Measurements from ENCODE around the gene CDH19. TPM values are rescaled to one million over a fixed set of nuclear protein-coding genes. Genes with fewer than 3 reads are reported as not detected.

Gene CDH19
- total RNA-seq: not detected

DNA sequence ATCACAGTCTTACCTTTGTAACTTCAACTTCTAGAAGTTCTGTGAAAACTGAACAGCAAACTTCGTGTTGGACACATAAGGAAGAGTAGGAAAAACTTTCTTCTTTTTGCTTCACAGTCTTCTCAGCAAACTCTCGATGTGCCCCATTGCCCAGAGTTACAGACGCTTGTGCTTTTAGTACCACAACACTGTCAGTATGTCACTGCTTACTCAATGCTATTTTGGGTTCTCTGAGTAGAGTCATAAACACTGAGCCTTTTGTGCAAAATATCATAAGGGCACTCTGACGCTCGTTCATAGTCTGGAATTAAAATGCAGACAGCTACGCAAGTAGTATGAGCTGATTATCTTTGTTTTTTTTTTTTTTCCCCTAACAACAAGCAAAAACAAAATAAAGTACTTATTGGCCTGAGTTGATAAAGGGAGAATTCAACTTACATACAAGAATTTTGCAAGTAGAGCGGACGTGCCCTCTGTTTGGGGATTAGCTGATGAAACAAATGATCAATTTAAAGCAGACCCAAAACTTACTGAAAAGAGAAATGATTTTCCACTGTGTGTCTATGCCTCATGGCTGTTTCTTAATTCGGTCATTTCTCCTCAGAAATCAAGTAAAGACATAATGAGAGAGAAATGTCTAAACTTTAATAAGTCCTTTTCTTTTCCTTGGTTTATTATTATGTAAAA, at the start of gene CDH19:
Gene CDH19 (minus strand): TSS at position 150 of the 687 bp plus-strand sequence. CDS start 31,886 bp downstream, outside the sequence.
- Mint-ChIP-seq H3K27ac (no peak within 1 kb of the TSS), H3K36me3 (ENCODE audit: low read depth) (no peaks in the 10 kb centered on the region), H3K9me3 (peaks cover 2% of the 10 kb centered on the region), H3K4me1 (ENCODE audit: low read depth) (no peaks in the 10 kb centered on the region), H3K4me3 (no peak within 1 kb of the TSS), H3K27me3 (ENCODE audit: low read depth) (no peaks in the 10 kb centered on the region)
- CTCF ChIA-PET: no interaction called here
- no peak for DNase-seq
- intact Hi-C loops (cut with micrococcal nuclease): no loop called here

DNA sequence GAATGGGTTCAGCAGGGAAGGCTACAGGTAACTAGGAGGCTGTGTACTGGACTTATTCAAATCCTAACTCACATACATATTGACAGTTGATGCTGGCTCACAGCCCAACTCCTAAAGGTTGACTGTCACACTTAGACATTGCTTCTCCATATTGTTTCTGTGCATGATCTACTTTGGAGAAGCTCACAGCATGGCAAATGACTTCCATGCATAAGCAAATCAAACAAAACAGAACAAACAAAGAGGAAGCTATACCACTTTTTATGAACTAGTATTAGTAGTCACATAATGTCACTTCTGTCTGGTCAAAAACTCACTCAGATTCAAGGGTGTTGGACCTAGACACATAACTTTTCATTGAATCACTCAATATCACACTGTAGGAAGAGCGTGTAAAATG, 43.8 kb upstream of the CDH19 start:
- CTCF ChIA-PET: no interaction called here
- no peaks in the 10 kb centered on the region for H3K4me1 Mint-ChIP-seq (ENCODE audit: low read depth)
- intact Hi-C loops (cut with micrococcal nuclease): no loop called here
- no peaks in the 10 kb centered on the region for H3K9me3 Mint-ChIP-seq
- no peaks in the 10 kb centered on the region for H3K36me3 Mint-ChIP-seq (ENCODE audit: low read depth)
- no peaks in the 10 kb centered on the region for H3K27me3 Mint-ChIP-seq (ENCODE audit: low read depth)
- H3K4me3 Mint-ChIP-seq: no peak overlapping the region
- no peak overlapping the region for H3K27ac Mint-ChIP-seq
- DNase-seq: no peak

GRCh38 chr18:66646609-66647008, 42.7 kb upstream of the CDH19 start:
- Mint-ChIP-seq H3K4me1 (ENCODE audit: low read depth) (no peaks in the 10 kb centered on the region), H3K4me3 (no peak overlapping the region), H3K9me3 (no peaks in the 10 kb centered on the region), H3K27ac (no peak overlapping the region), H3K36me3 (ENCODE audit: low read depth) (no peaks in the 10 kb centered on the region), H3K27me3 (ENCODE audit: low read depth) (no peaks in the 10 kb centered on the region)
- intact Hi-C loops (cut with micrococcal nuclease): no loop called here
- DNase-seq: no peak
- CTCF ChIA-PET: no interaction called here

DNA sequence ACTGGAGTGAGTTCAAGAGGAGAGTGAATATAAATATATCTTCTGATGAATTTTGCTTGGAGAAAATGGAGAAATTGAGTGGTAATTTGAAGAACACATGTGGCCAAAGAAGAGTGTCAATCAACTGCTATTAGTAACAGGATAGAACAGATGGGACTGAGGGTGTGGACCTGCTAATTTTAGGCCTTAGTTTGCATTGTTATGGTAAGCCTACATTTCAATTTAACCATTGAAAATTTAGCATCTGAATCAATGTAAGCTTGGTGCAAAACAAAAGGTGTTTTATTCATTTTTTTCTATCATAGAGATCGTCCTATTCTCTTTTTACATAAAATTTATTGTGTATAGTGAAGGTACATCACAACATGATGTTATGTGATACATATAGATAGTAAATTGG, 42.1 kb upstream of the CDH19 start:
- CTCF ChIA-PET: no interaction called here
- H3K27ac Mint-ChIP-seq: no peak overlapping the region
- intact Hi-C loops (cut with micrococcal nuclease): no loop called here
- no peaks in the 10 kb centered on the region for H3K4me1 Mint-ChIP-seq (ENCODE audit: low read depth)
- no peaks in the 10 kb centered on the region for H3K27me3 Mint-ChIP-seq (ENCODE audit: low read depth)
- H3K9me3 Mint-ChIP-seq: peaks cover 1% of the 10 kb centered on the region
- no peak overlapping the region for H3K4me3 Mint-ChIP-seq
- no peak for DNase-seq
- no peaks in the 10 kb centered on the region for H3K36me3 Mint-ChIP-seq (ENCODE audit: low read depth)

- no peak for DNase-seq
- H3K4me1 Mint-ChIP-seq (ENCODE audit: low read depth): no peaks in the 10 kb centered on the region
- no peaks in the 10 kb centered on the region for H3K27me3 Mint-ChIP-seq (ENCODE audit: low read depth)
- intact Hi-C loops (cut with micrococcal nuclease): no loop called here
- H3K4me3 Mint-ChIP-seq: no peak overlapping the region
- CTCF ChIA-PET: no interaction called here
- H3K27ac Mint-ChIP-seq: no peak overlapping the region
- H3K9me3 Mint-ChIP-seq: peaks cover 6% of the 10 kb centered on the region
- H3K36me3 Mint-ChIP-seq (ENCODE audit: low read depth): no peaks in the 10 kb centered on the region
These were observed 37.2 kb upstream of the CDH19 start for GRCh38 chr18:66641056-66641455.

DNA sequence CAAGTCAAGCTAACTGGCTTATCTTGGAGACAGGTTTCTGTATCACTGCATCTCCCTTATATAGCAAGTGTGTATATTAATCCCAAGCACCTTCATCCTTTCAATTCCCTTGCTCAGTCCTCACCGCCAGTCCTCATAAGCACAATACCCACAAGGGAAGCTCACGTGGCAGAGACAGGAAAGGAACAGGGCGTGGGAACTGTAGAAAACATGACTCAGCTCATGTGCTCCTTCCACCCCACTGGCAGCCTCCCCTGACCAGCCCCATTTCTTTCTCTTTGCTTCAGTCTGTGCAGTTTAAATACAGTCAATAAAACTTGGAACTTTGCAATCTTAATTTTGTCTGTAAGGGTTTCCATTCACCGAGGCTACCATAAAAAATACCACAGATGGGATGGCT, 36.5 kb upstream of the CDH19 start:
- no peak overlapping the region for H3K4me3 Mint-ChIP-seq
- intact Hi-C loops (cut with micrococcal nuclease): no loop called here
- DNase-seq: no peak
- CTCF ChIA-PET: no interaction called here
- no peak overlapping the region for H3K27ac Mint-ChIP-seq
- H3K9me3 Mint-ChIP-seq: peaks cover 6% of the 10 kb centered on the region
- no peaks in the 10 kb centered on the region for H3K4me1 Mint-ChIP-seq (ENCODE audit: low read depth)
- no peaks in the 10 kb centered on the region for H3K27me3 Mint-ChIP-seq (ENCODE audit: low read depth)
- no peaks in the 10 kb centered on the region for H3K36me3 Mint-ChIP-seq (ENCODE audit: low read depth)

DNA sequence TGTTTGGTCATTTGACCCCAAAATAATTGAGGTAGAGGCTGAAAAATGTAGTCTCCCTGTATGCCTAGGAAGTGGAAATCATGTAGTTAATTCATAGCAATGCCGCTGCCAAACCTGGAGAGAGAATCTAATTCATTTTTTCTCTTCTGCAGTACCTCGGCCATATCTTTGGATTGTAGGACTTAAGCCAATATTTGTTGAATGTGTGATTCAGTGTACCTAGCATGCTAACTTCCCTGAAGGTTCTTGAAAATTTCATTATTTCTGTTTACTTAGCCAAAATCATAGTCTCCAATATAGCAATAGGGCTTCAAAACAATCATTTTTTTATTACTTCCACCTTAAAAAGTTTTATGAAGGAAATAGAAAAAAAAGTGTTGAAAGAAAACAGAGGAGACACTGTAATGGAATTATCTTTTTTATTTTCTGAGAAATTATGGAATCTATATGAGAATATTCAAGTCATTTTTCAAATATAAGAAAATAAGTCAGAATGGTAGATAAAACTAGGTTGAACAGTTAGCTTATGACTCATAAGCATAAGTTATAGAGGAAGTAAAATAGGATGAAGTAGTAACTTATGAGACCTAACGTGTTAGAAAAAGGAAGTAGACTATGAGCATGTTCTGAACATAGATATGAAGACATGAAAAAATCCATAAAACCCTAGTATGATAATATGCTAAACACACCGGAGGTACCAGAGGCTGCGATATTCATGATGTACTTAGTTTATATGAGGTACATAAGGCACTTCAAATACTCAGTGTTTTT, 35.2 kb upstream of the CDH19 start:
- Mint-ChIP-seq H3K4me1 (ENCODE audit: low read depth) (no peaks in the 10 kb centered on the region), H3K27me3 (ENCODE audit: low read depth) (no peaks in the 10 kb centered on the region), H3K4me3 (no peak overlapping the region), H3K9me3 (peaks cover 6% of the 10 kb centered on the region), H3K36me3 (ENCODE audit: low read depth) (no peaks in the 10 kb centered on the region), H3K27ac (no peak overlapping the region)
- intact Hi-C loops (cut with micrococcal nuclease): no loop called here
- CTCF ChIA-PET: no interaction called here
- DNase-seq: no peak

DNA sequence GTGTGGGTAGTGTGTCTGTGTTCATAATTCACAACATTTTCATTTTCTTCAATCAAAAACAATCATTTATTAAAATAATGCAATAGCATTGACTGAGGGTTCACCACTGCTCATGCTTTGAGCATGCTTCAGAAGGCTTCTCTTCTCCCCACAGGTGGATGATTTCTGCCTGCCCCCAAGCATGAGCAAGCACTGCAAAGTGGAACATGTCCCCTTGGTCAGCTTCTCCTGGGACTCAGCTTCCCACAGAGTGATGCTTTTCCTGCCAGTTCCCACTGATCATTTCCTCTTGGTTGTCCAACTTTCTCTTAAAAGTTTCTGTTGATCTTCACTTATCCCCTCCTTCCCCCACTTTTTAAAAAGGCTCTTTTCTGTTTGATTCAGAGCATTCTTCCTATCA, 31.5 kb upstream of the CDH19 start:
- DNase-seq: no peak
- Mint-ChIP-seq H3K27ac (no peak overlapping the region), H3K4me3 (no peak overlapping the region), H3K4me1 (ENCODE audit: low read depth) (no peaks in the 10 kb centered on the region), H3K27me3 (ENCODE audit: low read depth) (no peaks in the 10 kb centered on the region), H3K36me3 (ENCODE audit: low read depth) (no peaks in the 10 kb centered on the region), H3K9me3 (no peaks in the 10 kb centered on the region)
- CTCF ChIA-PET: no interaction called here
- intact Hi-C loops (cut with micrococcal nuclease): no loop called here

DNA sequence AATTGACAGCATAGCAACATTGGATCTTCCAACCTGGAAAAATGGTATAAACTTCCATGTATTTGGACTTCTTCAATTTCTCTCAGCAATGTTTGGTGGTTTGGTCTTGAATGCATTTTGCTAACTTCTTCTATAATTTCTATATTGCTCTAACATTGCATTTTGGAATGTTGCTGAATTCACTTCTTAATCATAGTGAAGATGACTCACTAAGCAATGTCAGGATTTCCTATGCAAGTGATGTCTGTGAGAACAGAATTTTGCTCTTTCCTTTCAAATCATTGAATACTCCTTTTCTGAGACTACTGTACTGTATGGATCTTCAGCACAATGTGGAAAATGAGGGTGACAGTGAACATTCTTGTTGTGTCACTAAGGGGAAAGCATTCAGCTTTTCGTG, 28.9 kb upstream of the CDH19 start:
- no peak for DNase-seq
- H3K4me1 Mint-ChIP-seq (ENCODE audit: low read depth): no peaks in the 10 kb centered on the region
- H3K27me3 Mint-ChIP-seq (ENCODE audit: low read depth): no peaks in the 10 kb centered on the region
- intact Hi-C loops (cut with micrococcal nuclease): no loop called here
- no peak overlapping the region for H3K27ac Mint-ChIP-seq
- H3K4me3 Mint-ChIP-seq: no peak overlapping the region
- peaks cover 6% of the 10 kb centered on the region for H3K9me3 Mint-ChIP-seq
- H3K36me3 Mint-ChIP-seq (ENCODE audit: low read depth): no peaks in the 10 kb centered on the region
- CTCF ChIA-PET: no interaction called here

DNA sequence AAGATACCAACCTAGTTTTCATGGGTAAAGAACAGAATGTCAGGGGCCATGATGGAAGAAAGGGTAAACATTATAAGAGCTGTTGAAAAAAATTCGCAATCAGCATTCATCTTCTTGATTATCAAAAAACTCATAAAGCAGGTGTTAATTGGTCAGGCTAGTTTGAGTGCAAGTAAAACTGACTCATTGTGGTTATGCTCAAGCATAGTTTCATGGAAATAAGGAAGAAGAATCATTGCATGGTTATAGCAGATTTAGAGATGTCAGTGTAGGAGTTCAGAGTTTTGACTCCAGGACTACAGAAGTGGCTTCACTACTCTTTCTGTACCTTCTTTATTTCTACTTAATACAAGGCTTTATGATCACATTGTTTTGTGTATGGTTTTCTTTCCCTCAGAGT, 26.9 kb upstream of the CDH19 start:
- no peak overlapping the region for H3K4me3 Mint-ChIP-seq
- H3K9me3 Mint-ChIP-seq: peaks cover 8% of the 10 kb centered on the region
- no peaks in the 10 kb centered on the region for H3K27me3 Mint-ChIP-seq (ENCODE audit: low read depth)
- no peaks in the 10 kb centered on the region for H3K36me3 Mint-ChIP-seq (ENCODE audit: low read depth)
- DNase-seq: no peak
- intact Hi-C loops (cut with micrococcal nuclease): no loop called here
- CTCF ChIA-PET: no interaction called here
- no peak overlapping the region for H3K27ac Mint-ChIP-seq
- no peaks in the 10 kb centered on the region for H3K4me1 Mint-ChIP-seq (ENCODE audit: low read depth)

- H3K27me3 Mint-ChIP-seq (ENCODE audit: low read depth): no peaks in the 10 kb centered on the region
- H3K27ac Mint-ChIP-seq: no peak overlapping the region
- DNase-seq: no peak
- H3K4me3 Mint-ChIP-seq: no peak overlapping the region
- peaks cover 7% of the 10 kb centered on the region for H3K9me3 Mint-ChIP-seq
- no peaks in the 10 kb centered on the region for H3K4me1 Mint-ChIP-seq (ENCODE audit: low read depth)
- H3K36me3 Mint-ChIP-seq (ENCODE audit: low read depth): no peaks in the 10 kb centered on the region
- intact Hi-C loops (cut with micrococcal nuclease): no loop called here
- CTCF ChIA-PET: no interaction called here
These were observed 19.9 kb upstream of the CDH19 start for GRCh38 chr18:66623821-66624220.

DNA sequence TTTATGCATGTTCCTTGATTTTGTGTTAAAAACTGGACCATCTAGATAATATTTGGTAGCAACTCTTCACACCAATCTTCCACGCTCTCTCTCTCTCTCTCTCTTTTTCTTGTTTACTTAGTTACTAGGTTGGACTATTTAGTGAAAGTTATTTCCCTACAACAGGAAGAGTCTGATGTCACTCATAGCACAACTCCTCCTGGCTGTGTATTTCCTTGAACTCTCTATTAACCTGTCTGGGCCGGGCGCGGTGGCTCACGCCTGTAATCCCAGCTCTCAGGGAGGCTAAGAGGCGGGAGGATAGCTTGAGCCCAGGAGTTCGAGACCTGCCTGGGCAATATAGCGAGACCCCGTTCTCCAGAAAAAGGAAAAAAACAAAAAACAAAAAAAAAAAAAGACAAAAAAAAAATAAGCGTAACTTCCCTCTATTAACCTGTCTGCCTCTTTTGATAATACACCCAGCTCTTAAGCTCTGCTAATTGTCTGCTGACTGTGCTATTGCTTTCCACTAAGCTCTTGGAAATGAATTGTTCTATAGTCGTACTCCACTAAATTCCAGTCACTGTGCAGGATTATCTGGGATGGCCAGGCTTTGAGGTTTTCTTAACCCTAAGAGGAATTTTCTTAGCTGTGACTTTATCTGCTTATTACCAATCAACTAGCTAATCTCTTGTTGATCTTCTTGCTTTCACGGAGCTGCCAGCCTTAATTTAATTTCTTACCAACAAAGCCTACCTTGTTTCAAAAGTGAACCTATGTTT, 18.1 kb upstream of the CDH19 start:
- H3K36me3 Mint-ChIP-seq (ENCODE audit: low read depth): no peaks in the 10 kb centered on the region
- H3K4me3 Mint-ChIP-seq: no peak overlapping the region
- no peak for DNase-seq
- H3K9me3 Mint-ChIP-seq: peaks cover 4% of the 10 kb centered on the region
- CTCF ChIA-PET: no interaction called here
- H3K27me3 Mint-ChIP-seq (ENCODE audit: low read depth): no peaks in the 10 kb centered on the region
- H3K27ac Mint-ChIP-seq: no peak overlapping the region
- intact Hi-C loops (cut with micrococcal nuclease): no loop called here
- no peaks in the 10 kb centered on the region for H3K4me1 Mint-ChIP-seq (ENCODE audit: low read depth)

DNA sequence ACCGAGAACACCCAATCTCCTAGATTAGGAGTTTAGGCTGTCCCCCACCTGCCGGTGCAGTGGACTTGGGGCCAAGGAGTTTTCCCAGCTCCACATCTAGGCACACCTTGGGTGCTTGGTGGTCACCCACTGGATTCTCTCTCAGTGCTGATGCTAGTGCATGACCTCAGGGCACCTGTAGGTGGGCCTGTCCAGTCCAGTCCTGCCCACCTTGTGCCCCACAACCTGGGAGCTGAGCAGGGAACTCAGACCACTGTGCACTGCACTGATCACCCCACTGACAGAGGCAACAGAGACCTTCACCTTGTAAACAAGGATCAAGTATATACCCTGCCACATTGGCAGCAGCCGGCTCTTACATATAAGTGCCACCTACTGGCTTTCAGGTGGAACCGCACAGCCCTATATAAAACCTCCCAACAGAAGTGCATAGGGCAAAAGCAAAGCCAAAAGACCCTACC, 12.7 kb upstream of the CDH19 start:
- H3K9me3 Mint-ChIP-seq: no peaks in the 10 kb centered on the region
- intact Hi-C loops (cut with micrococcal nuclease): no loop called here
- DNase-seq: no peak
- no peaks in the 10 kb centered on the region for H3K36me3 Mint-ChIP-seq (ENCODE audit: low read depth)
- H3K27ac Mint-ChIP-seq: no peak overlapping the region
- CTCF ChIA-PET: no interaction called here
- no peaks in the 10 kb centered on the region for H3K27me3 Mint-ChIP-seq (ENCODE audit: low read depth)
- no peak overlapping the region for H3K4me3 Mint-ChIP-seq
- no peaks in the 10 kb centered on the region for H3K4me1 Mint-ChIP-seq (ENCODE audit: low read depth)

Data from activated naive CD4-positive, alpha-beta T cell treated with anti-CD3 and anti-CD28 coated beads for 36 hours (primary cell).